Ascending aorta (tissue), 2 donors: ENCODE results near the gene FAM131A. TPM values are rescaled to one million over a fixed set of nuclear protein-coding genes. Genes with fewer than 3 reads are reported as not detected.

Experiments used
- DNase-seq, 2 donors: peaks; one replicate each; pipeline ENCODE4 v3.0.0-alpha.2; 2019; ENCODE audit warnings: low spot score in 2 of 2
- H3K27ac ChIP-seq, 2 donors: fragments of 200-600 bp; sonication (generic); one replicate each; pipeline ENCODE4 v1.5.1; 2016 to 2017; ENCODE audit warnings: mild to moderate bottlenecking in 1 of 2
- H3K27me3 ChIP-seq: fragments of 200-600 bp; sonication (generic); one replicate; pipeline ENCODE4 v1.5.1; 2017
- H3K36me3 ChIP-seq, 2 donors: fragments of 200-600 bp; sonication (generic); one replicate each; pipeline ENCODE4 v1.5.1; 2016
- H3K4me1 ChIP-seq, 2 donors: fragments of 200-600 bp; sonication (generic); one replicate each; pipeline ENCODE4 v1.5.1; 2016 to 2017; ENCODE audit warnings: mild to moderate bottlenecking in 1 of 2
- H3K4me3 ChIP-seq, 2 donors: fragments of 200-600 bp; sonication (generic); one replicate each; pipeline ENCODE4 v1.5.1; 2016 to 2017; ENCODE audit warnings: mild to moderate bottlenecking in 1 of 2
- H3K9me3 ChIP-seq, 2 donors: fragments of 200-600 bp; sonication (generic); one replicate each; pipeline ENCODE4 v1.5.1; 2016
- intact Hi-C: fragments of 100-400 bp; cut with DNase I; formaldehyde crosslinking; loops from one replicate; pipeline ENCODE4 v1.15.1; 2023
- total RNA-seq: library from RNA; depleted of rRNA; stranded (reverse); fragments of >200 nt; gene quantifications from one replicate; pipeline ENCODE4 v1.1.0, GENCODE V29; 2016
- TF ChIP-seq, protein P1 (sequence below), 3 experiments: fragments of 200-600 bp in 2 of 3; fragments of 450-650 bp in 1 of 3; sonication (generic) in 2 of 3; IDR thresholded peaks; one replicate each; pipeline ENCODE4 v1.5.1; 2016 to 2019; ENCODE audit warnings: antibody characterized with exemption in 3 of 3, mild to moderate bottlenecking in 1 of 3, moderate library complexity in 1 of 3

Gene FAM131A
- total RNA-seq, 1 donor from 2014 or later = 47.7 TPM

DNA sequence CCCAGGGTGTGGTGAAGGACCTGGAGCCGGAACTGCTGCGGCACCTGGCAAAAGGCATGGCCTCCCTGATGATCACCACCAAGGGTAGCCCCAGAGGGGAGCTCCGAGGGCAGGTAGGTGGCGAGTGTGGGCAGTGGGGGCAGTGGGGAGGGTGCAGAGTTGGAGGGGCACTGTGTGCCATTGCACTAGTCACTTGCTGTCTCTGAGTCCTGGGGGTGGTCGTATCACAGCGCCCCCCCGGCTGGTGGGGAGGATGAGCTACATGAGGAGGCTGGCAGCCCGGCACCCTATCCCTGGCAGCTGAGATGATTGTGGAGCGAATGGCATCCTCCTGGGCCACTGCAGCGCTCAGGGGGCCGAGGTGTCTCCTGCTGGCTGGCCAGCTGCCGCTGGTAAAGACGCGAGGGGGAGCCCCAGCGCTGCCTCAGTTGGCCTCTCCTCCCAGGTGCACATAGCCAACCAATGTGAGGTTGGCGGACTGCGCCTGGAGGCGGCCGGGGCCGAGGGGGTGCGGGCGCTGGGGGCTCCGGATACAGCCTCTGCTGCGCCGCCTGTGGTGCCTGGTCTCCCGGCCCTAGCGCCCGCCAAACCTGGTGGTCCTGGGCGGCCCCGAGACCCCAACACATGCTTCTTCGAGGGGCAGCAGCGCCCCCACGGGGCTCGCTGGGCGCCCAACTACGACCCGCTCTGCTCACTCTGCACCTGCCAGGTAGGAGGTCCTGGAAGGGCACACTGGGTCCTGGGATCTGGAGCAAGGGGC is 48.8 kb downstream of the FAM131A start:
- intact Hi-C loops = no loop called here
- no peak overlapping the region for H3K27ac ChIP-seq
- no peak for DNase-seq
- no peaks in the 10 kb centered on the region for H3K27me3 ChIP-seq
- no peak overlapping the region for H3K4me3 ChIP-seq
- TF ChIP-seq, protein P1, sequence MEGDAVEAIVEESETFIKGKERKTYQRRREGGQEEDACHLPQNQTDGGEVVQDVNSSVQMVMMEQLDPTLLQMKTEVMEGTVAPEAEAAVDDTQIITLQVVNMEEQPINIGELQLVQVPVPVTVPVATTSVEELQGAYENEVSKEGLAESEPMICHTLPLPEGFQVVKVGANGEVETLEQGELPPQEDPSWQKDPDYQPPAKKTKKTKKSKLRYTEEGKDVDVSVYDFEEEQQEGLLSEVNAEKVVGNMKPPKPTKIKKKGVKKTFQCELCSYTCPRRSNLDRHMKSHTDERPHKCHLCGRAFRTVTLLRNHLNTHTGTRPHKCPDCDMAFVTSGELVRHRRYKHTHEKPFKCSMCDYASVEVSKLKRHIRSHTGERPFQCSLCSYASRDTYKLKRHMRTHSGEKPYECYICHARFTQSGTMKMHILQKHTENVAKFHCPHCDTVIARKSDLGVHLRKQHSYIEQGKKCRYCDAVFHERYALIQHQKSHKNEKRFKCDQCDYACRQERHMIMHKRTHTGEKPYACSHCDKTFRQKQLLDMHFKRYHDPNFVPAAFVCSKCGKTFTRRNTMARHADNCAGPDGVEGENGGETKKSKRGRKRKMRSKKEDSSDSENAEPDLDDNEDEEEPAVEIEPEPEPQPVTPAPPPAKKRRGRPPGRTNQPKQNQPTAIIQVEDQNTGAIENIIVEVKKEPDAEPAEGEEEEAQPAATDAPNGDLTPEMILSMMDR (IDR thresholded peaks at IDR 0.05) = no peak
- no peaks in the 10 kb centered on the region for H3K36me3 ChIP-seq
- no peaks in the 10 kb centered on the region for H3K9me3 ChIP-seq
- peaks cover 0 to 3% of the 10 kb centered on the region in 2 donors for H3K4me1 ChIP-seq

DNA sequence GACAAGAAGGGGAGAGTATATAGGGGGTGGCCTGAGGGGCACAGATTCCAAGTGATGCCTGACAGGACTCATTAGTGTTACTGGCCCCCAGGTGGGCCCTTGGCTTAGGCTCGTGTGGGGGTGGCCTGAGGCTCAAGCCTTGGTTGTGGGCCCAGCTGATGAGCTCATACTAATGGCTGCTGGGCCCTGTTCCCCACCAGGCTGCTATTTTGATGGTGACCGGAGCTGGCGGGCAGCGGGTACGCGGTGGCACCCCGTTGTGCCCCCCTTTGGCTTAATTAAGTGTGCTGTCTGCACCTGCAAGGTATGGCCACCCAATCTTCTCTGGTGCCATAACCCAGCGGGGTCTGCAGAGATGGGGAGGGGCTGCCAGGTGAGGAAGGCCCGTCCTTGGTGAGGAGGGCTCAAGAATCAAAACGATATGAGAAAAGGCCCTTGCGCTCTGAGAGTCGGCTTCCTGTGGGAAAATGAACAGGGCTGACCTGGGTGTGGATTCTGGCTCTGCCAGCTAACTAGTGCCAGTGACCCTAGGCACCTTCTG is 49.8 kb downstream of the FAM131A start:
- no peaks in the 10 kb centered on the region for H3K36me3 ChIP-seq
- intact Hi-C loops = no loop called here
- no peaks in the 10 kb centered on the region for H3K4me1 ChIP-seq
- H3K27ac ChIP-seq = no peak overlapping the region
- no peak for DNase-seq
- no peak overlapping the region for H3K4me3 ChIP-seq
- TF ChIP-seq, protein P1 (IDR thresholded peaks at IDR 0.05) = no peak
- H3K9me3 ChIP-seq = no peaks in the 10 kb centered on the region
- H3K27me3 ChIP-seq = no peaks in the 10 kb centered on the region

DNA sequence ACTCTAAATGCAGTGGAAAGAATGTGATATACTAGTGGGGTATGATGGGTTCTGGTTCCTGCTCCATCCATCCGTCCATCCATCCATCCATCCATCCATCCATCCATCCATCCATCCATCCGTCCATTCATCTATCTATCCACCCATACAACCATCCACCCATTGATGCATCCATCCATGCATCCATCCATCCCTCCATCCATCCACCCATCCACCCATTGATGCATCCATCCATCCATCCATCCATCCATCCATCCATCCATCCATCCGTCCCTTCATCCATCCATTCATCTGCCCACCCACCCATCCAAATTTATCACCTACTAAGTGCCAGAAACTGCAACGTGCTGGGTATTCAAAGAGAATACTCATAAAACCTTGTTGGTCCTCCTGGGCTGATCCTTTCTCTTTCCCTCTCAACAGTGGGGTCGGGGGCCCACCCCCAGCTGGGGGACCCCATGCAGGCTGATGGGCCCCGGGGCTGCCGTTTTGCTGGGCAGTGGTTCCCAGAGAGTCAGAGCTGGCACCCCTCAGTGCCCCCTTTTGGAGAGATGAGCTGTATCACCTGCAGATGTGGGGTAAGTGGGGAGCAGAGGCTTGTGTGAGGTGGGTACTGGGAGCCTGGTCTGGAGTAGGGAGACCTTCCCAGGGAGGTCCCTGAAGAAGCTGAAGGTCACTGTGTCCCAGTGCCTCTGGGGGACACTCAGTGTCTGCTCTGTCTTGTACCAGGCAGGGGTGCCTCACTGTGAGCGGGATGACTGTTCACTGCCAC is 51.0 kb downstream of the FAM131A start:
- intact Hi-C loops = no loop called here
- no peak overlapping the region for H3K4me3 ChIP-seq
- no peaks in the 10 kb centered on the region for H3K36me3 ChIP-seq
- no peaks in the 10 kb centered on the region for H3K9me3 ChIP-seq
- no peak for DNase-seq
- no peaks in the 10 kb centered on the region for H3K4me1 ChIP-seq
- TF ChIP-seq, protein P1 (IDR thresholded peaks at IDR 0.05) = no peak
- no peaks in the 10 kb centered on the region for H3K27me3 ChIP-seq
- no peak overlapping the region for H3K27ac ChIP-seq

DNA sequence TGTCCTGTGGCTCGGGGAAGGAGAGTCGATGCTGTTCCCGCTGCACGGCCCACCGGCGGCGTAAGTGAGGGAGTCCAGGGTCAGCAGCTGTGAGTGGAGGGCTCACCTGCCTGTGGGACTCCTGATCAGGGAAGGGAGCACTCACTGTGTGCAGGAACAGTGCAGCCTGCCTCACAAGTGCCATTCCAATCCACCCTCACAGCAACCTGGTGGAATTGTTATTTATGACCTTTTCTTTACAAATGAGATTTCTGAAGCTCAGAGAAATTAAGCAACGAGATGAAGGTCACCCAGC is 51.5 kb downstream of the FAM131A start:
- Histone ChIP-seq H3K27ac (no peak overlapping the region), H3K4me1 (no peaks in the 10 kb centered on the region), H3K4me3 (no peak overlapping the region), H3K27me3 (no peaks in the 10 kb centered on the region), H3K9me3 (no peaks in the 10 kb centered on the region), H3K36me3 (no peaks in the 10 kb centered on the region)
- intact Hi-C loops = no loop called here
- TF ChIP-seq, protein P1 (IDR thresholded peaks at IDR 0.05) = no peak
- DNase-seq = no peak

DNA sequence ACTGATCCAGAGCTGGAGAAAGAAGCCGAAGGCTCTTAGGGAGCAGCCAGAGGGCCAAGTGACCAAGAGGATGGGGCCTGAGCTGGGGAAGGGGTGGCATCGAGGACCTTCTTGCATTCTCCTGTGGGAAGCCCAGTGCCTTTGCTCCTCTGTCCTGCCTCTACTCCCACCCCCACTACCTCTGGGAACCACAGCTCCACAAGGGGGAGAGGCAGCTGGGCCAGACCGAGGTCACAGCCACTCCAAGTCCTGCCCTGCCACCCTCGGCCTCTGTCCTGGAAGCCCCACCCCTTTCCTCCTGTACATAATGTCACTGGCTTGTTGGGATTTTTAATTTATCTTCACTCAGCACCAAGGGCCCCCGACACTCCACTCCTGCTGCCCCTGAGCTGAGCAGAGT is 52.0 kb downstream of the FAM131A start:
- Histone ChIP-seq H3K36me3 (no peaks in the 10 kb centered on the region), H3K27ac (no peak overlapping the region), H3K4me3 (no peak overlapping the region), H3K27me3 (no peaks in the 10 kb centered on the region), H3K9me3 (no peaks in the 10 kb centered on the region), H3K4me1 (no peaks in the 10 kb centered on the region)
- intact Hi-C loops = no loop called here
- no peak for DNase-seq
- TF ChIP-seq, protein P1 (IDR thresholded peaks at IDR 0.05) = no peak
